Activated gamma-delta T cell (primary cell): ENCODE results near the gene GPSM1.

ENCODE experiments used
- DNase-seq: peaks from one replicate; lab custom pipeline; 2025; lab: John Stamatoyannopoulos, UW

The GPSM1 gene

DNA sequence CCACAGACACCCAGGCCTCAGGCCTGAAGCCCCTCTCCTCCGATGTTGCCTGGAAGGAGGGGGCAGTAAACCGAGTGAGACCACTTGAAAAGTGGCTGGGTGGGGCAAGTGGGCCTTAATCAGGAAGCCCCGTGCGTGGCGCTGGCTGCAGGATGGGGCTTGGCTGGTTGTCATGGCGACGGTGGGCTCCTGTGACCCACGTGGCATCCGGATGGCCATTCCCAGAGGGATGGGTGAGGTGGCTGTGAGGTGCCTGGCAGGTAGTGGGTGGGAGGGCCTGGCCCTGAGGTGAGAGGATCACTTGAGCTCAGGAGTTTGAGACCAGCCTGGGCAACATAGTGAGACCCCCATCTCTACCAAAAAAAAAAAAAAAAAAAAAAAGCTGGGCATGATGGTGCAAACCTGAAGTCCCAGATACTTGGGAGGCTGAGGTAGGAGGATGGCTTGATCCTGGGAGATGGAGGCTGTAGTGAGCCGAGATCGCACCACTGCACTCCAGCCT is 5.2 kb downstream of the GPSM1 start:
- DNase-seq = no peak

DNA sequence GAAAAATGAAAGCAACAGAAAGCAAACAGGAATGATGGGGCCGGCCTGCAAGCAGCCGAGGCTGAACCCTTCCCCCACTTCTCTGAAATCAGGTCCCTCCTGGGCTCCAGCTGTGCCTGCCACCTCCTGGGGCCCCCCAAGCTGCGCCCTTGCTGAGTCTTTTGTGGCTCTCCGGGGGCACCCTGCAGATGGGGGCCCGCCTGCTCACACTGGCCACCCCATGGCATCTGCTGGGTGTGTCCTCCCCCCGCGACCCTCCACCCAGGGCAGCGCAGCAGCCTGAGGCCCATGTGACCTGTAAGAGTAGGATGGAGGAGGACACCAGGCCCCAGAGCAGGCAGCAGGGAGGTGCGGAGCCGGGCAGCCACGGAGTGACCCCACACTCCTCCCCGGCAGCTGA is 5.7 kb downstream of the GPSM1 start:
- DNase-seq = no peak

DNA sequence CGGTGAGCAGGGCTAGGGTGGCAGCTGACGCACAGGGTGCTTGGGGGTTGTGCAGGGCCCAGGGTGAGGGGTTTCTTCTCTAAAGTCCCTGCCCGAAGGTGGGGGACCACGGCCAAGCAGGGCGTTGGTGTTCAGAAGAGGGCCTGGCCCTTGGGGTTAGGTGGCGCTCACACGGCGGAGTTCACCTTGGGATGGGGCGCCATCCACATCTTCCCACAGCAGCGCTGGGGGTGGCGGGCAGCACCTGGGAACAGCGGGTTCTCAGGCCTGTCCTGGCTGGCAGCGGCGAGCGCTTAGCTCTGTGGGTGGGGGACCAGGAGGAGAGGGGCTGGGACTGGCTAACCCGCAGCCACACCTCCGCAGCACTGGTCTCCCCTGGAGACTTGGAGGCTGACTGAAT is 6.1 kb downstream of the GPSM1 start:
- DNase-seq = no peak

DNA sequence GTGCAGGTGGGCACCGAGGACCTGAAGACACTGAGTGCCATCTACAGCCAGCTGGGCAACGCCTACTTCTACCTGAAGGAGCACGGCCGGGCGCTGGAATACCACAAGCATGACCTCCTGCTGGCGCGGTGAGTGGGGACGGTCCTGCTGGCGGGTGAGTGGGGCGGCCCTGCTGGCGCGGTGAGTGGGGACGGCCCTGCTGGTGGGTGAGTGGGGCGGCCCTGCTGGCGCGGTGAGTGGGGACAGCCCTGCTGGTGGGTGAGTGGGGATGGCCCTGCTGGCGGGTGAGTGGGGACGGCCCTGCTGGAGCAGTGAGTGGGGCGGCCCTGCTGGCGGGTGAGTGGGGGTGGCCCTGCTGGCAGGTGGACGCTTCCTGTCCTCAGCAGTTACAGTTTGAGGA is 7.2 kb downstream of the GPSM1 start:
- no peak for DNase-seq

DNA sequence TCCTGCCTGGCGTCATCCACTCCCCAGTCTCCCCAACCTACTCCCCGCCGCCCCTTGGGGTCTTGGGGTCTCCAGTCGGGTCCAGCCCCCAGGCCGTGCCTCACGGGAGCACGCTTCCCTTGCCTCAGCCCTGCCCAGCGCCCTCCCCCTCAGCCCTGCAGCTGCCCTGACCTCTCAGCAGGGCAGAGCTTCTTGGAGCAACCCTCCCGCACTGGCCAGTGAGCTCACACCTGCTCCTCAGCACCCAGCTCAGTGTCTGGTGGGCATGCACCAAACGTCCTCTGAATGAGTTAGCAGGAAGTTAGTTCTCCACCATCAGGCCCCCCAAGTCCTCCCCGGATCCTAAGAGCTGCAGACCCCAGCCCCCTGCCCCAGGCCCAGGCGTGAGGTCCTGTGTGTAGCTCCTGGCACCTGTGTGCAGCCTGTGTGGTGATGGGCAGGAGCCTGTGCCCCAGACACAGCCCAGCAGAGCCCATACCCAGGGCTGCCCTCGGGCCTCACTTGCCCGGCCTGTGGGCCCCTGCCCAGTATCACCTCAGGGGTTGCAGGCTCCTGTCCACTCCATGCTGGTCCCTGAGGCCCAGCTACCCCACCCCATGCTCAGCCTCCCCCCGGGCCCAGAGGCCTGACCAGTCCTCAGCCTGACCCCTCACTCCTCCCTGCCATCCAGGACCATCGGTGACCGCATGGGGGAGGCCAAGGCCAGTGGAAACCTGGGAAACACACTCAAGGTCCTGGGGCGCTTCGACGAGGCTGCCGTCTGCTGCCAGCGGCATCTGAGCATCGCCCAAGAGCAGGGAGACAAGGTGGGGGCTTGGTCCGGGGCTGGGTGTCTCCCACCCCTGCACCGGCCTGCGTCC is 8.2 kb downstream of the GPSM1 start:
- no peak for DNase-seq

DNA sequence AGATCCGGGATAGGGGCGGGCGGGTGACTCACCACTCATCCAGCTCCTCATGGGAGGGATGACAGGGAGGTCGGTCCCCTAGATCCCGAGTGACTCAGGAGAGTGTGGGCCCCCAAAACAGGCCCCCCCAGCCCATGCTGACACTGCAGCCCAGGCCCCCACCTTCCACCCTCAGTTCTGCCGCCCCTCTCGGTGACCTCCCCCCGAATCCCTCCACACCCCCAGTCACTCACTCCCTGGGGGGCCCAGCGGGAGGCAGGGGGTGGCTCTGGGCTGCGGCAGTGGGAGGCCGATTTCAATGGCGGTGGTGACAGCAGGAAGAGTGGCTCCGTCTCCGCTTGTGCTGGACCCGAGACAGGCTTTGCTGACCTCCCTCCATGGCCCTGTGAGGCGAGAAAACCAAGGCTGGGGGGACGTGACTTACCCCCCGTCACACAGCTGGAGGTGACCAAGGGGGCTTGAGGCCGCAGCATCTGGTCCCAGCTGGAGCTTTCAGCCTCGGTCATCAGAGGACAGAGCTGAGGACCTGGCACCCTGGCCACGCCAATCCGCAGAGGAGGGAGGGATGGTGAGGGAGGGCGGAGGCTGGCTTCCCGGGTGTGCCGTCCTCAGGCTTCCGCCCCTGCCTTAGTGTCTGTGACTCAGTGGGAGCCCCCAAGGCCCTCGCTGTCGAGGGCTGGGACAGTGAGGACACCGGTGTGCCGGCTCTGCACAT is 9.0 kb downstream of the GPSM1 start:
- DNase-seq = no peak

DNA sequence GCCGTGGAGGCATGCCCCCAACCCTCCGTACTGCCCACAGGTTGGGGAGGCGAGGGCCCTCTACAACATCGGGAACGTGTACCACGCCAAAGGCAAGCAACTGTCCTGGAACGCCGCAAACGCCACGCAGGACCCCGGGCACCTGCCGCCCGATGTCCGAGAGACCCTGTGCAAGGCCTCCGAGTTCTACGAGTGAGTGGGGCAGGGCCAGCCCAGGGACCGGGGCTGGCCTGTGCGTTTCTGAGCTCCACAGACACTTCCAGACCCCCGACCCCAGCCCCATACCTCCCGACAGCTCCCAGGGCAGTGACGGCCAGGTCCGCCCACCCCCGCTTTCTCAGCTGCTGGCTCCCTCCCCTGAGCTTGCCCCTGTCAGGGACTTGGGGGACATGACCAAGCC is 9.5 kb downstream of the GPSM1 start:
- DNase-seq = no peak

DNA sequence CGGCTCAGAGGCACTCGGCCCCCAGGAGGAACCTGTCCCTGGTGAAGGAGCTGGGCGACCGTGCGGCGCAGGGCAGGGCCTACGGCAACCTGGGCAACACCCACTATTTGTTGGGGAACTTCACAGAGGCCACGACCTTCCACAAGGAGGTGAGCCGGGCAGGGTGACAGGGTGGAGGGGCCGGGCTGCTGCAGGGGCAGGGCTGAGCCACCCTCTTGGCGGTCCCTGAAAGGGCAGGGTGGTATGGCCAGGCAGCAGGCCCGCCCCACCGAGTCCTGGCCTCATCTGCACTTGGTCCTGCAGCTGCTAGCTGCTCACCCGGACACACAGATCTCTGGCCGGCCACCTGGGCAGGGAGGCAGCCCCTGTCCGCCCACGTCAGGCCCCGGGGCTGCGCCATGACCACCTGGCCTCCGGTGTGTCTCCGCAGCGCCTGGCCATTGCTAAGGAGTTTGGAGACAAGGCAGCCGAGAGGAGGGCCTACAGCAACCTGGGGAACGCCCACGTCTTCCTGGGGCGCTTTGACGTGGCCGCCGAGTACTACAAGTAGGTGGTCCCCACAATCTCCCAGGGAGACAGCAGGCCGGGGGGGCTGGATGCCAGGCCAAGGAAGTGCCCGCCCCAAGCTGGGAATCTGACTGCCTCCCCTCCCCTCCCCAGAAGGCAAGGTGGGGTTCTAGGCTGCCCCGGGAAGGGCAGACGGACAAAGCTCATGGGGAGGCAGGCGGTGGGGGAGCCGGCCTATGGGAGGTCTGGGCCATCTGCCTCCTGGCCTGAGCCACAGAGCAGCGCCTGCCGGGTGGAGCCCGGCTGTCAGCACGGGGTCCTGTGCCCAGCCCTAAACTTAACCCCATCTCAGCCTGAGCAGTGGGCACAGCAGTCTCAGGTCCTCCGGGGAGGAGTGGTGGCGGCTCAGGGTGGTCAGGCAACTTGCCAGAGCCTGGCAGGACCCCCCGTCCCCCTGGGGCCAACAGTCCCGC is 10.4 kb downstream of the GPSM1 start:
- DNase-seq = no peak

DNA sequence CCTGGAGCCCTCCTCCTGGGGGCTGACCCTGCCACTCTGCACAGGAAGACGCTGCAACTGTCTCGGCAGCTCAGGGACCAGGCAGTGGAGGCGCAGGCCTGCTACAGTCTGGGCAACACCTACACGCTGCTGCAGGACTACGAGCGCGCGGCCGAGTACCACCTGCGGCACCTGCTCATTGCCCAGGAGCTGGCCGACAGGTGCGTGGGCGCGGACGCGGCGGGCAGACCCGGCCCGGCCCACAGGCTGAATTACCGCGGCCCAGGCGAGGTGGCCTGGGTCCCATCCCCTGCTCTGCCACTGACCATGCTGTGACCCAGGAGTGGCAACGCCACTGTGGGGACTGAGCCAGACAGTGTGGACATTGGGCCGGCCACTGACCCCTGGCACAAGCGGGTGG is 11.2 kb downstream of the GPSM1 start:
- DNase-seq = no peak

DNA sequence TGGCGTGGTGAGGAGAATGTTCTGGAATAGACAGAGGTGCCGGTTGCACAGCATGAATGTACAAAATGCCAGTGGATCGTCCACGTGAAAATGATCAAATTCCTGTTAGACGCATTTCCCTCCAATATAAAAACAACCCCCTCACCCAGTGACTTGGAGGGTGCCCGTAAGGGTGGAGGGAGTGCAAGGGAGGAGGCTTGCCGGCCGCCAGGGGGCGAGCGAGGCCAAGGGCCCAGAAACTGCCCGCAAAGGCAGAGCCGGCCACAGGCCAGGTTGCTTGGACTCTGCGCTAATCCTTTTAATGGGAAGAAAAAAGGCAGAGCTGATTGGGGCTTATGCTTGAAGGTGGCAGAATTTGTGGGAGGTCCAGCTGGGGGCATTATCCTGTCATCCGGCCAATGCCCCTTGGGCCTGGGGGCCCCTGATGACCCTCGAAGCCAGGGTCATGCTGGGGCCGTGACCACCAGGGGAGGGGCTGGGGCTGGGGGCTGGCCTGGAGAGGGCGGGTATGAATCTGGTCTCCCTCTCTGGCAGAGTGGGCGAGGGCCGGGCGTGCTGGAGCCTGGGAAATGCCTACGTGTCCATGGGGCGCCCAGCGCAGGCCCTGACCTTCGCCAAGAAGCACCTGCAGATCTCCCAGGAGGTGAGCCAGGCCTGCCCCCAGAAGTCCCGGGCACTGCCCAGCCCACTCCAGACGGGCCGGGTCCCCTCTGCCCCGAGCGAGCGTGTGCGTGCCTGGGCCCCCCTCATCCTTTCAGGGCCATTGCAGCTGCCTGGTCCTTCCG is 12.0 kb downstream of the GPSM1 start:
- DNase-seq = no peak

DNA sequence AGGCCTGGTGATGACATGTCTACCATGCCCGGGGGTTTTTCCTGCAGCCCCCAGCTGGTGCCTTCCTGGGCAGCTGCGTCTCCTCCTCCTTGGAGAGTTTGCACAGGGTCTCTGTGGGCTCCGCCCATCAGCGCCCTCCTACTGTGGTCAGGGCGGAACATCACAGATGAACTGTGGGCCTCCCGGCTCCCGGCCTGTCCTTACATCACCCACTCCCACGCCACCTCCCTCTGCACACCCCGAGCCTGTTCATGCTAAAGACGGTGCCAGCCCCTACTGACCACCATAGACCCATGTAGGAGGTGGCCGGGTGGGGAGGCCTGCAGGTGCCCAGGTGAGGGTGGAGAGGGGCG is 12.6 kb downstream of the GPSM1 start:
- no peak for DNase-seq

DNA sequence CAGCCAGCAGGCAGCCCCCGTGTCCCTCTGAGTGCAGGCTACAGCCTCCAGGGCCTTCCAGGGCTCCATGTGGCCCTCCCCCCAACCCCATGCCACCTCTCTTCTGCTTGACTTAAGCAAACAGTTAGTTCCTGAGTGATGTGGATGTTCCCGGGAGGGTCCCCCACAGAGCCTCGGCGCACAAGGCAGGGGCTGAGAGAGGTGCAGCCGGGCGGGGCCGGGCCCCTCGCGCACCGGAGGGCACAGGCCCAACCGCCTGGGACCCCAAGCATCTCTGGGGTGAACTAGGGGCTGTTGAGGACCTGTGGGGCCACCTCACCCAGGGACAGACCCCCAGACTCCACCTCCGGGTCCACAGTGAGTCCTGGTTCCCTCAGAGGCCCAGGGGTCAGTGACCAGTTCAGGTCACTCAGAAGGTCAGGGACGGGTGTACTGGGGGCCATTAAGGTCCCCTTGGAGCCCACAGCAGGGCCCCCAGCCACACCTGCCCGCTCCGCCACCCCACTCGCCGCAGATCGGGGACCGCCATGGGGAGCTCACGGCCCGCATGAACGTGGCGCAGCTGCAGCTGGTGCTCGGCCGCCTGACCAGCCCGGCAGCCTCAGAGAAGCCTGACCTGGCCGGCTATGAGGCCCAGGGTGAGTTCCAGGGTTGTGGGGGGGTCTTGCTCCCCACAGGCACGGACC is 13.2 kb downstream of the GPSM1 start:
- DNase-seq = no peak

DNA sequence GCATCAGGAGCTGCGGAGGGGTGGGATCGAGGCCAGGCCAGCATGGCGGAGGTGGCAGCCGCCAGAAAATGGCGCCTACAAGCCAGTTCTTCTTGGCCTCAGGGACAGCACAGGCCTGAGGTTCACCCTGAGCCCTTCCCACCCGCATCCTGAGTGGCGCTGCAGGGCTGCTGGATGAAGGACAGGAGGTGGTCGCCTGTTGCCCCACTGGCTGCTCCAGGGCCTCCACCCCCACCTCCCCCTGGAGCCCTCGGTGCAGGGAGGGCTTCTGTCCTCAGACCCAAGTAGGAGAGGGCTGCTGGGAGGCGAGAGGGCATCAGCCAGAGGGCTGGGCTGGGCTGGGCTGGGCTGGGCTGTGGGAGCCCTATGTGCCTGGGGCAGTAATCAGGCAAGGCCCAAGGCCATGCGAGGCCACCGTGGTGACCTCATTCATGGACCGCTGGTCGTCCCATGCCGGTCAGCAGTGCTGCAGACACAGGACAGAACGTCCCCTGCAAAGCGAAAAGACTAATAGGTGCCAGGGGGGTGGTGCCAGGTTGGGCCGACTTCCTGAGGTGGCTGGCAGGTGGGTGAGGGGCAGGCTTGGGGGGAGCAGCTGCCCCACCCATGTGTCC is 13.8 kb downstream of the GPSM1 start:
- no peak for DNase-seq

DNA sequence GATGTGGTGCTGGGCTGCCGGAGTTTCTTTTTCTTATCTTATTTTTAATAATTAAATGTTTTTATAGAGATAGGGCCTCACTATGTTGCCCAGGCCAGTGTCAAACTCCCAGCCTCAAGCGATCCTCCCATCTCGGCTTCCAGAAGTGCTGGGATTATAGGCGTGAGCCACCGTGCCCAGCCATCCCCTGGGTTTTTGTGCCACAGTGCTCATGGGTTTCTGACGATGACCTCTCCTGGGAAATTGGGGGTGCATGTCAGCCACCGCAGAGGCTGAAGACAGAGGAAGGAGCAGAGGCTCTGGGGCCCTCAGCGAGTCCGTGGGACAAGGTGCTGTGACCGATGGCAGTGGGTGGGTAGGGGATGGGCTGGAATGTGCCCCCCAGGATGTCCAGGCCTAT is 14.4 kb downstream of the GPSM1 start:
- DNase-seq = no peak

DNA sequence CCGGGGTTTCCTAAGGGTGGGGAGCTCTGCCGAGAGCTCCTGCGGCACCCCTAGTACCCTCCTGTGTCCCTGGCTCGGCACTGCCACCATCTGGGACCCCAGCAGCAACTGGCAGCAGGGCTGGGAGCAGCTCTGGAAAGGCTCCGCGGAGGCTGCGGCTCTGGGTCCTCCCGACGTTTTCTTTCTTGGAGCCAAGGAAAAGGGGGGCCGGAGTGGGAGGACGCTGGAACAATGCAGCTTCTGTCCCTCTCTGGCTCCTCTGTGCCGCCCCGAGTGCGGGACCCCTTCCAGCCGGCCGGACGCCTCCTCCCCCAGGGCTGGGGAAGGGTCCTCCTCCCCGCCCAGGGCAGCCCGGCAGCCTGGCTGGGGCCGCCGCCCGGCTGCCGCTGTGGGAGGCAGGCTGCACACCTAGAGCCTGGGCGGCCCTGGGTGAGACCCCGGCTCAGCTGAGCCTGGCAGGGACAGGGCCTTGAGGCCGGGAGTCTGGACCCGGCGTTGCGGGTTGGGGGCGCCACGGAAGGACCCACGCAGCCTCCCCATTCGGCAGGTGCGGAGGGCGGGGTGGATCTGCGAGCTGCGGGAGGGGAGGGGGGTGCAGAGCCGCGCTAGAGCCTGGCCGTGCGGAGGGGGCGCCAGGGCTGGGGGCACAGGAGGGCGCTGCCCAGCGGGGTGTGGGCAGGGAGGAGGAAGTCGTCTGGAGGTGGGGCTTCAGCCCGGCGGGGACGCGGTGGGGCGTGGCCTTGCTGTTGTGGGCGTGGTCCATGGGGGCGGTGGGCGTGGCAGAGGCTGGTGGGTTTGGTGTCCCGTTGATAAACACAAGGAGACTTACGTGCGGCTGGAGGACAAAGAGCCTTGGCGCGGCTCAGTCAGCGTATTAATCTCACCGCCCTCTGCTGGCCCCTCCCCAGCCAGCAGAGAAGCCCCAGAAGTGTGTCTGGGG is 15.1 kb downstream of the GPSM1 start:
- no peak for DNase-seq

DNA sequence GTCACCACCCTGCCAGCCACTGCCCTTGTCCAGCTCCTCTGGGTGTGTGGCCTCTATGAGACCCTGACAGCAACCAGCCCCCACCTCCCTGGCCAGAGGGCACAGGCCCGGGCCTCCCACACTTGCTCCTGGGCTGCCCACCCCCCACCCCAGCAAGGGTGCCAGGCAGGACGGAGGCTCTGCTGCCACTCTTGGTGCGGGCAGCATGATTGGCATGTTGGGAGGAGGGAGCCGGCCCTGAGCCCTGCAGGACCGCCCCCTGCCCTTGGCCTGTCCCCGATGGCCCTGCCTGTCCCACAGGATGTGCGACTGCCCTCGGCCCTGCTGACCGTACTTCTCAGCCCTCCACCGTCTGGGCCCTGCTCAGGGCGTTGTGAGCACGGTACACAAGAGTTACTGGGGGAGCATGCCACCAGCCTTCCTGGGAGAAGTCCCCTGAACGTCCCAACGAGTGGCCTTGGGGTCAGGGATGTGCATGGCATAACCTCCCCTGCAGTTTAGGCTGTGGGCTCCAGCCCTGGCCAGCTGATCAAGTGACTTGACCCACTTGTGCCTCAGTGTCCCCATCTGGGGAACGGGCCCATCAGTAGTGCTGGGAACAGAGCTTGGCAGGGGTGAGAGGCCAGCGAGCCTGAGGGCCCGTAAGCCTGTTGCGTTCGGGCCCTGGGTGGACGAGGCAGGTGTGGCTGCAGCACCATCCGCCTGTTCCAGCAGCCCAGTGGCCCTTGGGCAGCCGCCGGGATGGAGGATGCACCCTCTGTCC is 16.0 kb downstream of the GPSM1 start:
- DNase-seq = no peak

DNA sequence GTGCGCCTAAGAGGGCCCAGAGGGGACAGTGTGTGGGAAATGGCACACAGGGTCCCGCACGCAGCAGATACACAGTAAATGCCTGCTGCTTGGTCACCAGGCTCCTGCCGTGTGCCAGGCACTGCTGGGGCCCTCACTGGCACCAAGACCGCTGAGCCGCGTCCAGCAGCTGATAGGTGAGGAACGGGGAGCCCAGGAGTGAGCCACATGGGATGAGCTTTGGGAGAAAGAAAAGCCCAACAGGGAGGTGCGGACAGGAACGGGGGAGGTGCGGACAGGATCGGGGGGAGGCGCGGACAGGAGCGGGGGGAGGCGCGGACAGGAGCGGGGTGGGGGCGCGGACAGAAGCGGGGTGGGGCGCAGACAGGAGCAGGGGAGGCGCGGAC is 16.5 kb downstream of the GPSM1 start:
- DNase-seq = no peak

DNA sequence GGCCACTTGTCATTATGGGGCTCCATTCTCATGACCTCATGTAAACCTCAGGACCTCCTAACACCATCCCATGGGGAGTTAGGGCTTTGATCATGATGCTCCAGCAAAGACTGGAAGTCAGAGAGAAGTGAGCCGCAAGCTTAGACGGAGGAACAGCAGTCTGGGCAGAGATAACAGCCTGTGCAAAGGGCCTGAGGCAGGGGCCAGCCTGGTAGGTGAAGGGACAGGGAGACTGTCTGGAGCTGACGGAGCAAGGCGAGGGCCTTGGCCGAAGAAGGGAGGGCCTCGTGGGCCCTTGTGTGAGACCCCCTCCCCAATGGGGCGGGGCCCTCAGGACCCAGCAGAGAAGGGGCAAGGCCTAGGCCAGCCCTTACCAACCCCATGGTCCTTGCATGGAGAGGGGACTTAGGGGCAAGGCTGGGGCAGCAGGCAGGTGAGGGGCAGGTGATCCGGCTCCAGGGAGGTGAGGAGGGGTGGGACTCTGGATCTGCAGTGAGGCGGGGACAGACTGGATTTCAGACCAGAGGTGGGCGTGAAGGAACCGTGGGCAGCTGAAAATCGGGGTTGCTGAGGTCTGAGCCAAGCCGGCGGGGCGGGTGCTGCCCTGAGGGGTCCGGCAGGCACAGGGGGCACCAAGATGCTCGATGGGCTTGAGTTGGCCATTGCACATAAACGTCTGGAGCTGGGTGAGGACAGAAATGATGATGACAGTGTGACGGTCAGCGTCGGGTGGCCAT is 17.4 kb downstream of the GPSM1 start:
- DNase-seq = no peak
